Adrenal gland (tissue), 12 donors: ENCODE measurements around the gene WDR53. TPM values are rescaled to one million over a fixed set of nuclear protein-coding genes. Genes with fewer than 3 reads are reported as not detected.
"Not testable (repeated sequence)": the region's sequence is repeated elsewhere in the genome, so short reads cannot be mapped to it uniquely, and the experiment has no call there.

Experiments used
- DNase-seq, 7 donors: peaks; one replicate each; pipeline ENCODE4 v3.0.0-alpha.2; 2019 to 2020
- H3K27ac ChIP-seq, 5 donors: fragments of 200-600 bp; sonication (generic) in 4 of 5; 1 replicate in 3 of 5; 2 replicates in 2 of 5; pipeline versions ENCODE4 v1.5.1 to v1.8.0; 2016 to 2020; ENCODE audit warnings: mild to moderate bottlenecking in 1 of 5
- H3K27me3 ChIP-seq: fragments of 200-600 bp; 2 replicates; pipeline ENCODE4 v1.8.0; 2021
- H3K36me3 ChIP-seq, 2 donors: fragments of 200-600 bp; replicated peaks in 1 of 2; 1 replicate in 1 of 2; 2 replicates in 1 of 2; pipeline versions ENCODE4 v1.5.1 to v1.8.0; 2018 to 2022
- H3K4me1 ChIP-seq, 2 donors: fragments of 200-600 bp; replicated peaks in 1 of 2; 1 replicate in 1 of 2; 2 replicates in 1 of 2; pipeline versions ENCODE4 v1.5.1 to v1.8.0; 2018 to 2021
- H3K4me3 ChIP-seq, 4 donors: fragments of 200-600 bp; sonication (generic) in 3 of 4; one replicate each; pipeline ENCODE4 v1.5.1; 2016 to 2018
- H3K9me3 ChIP-seq, 3 donors: fragments of 200-600 bp; sonication (generic) in 1 of 3; replicated peaks in 1 of 3; 1 replicate in 2 of 3; 2 replicates in 1 of 3; pipeline versions ENCODE4 v1.5.1 to v1.8.0; 2016 to 2021
- POLR2A ChIP-seq, 2 donors: fragments of 450-650 bp; IDR thresholded peaks; one replicate each; pipeline ENCODE4 v1.6.1; 2017; ENCODE audit warnings: antibody characterized with exemption in 2 of 2, mild to moderate bottlenecking in 2 of 2, moderate library complexity in 1 of 2
- WGBS, 4 donors: extraction: QIAGEN DNeasy Blood & Tissue Kit in 2 of 4; methylation state at CpG; one replicate each; pipeline versions ENCODE4 v1.1.5 to v1.1.7; 2013 to 2017; 5-methylcytosine and 5-hydroxymethylcytosine counted together
- intact Hi-C, 2 donors: fragments of 100-400 bp; cut with DNase I; formaldehyde crosslinking; loops; one replicate each; pipeline versions ENCODE4 v1.14.1 to v1.15.0; 2022 to 2023
- polyA plus RNA-seq, 3 donors: library from polyadenylated mRNA; stranded (reverse); fragments of 200-250 nt in 2 of 3; fragments of 350-450 nt in 1 of 3; fragmentation: Illumina TruSeq in 1 of 3; extraction: RNeasy Lipid Tissue Mini Kit (QIAGEN cat#74804) in 1 of 3; gene quantifications; one replicate each; pipeline ENCODE4 v1.2.3, GENCODE V29; 2013 to 2014
- total RNA-seq, 9 donors: library from RNA; depleted of rRNA in 4 of 9; stranded (reverse); fragments of >200 nt in 4 of 9; fragments of 120-200 nt in 1 of 9; fragmentation: NEBNext Ultra II Directional in 1 of 9; extraction: Animal tissue kit (Norgen Biotek cat#: 25700) in 1 of 9; gene quantifications; one replicate each; pipeline versions ENCODE4 v1.1.0 to v1.2.4, GENCODE V29; 2013 to 2023
- TF ChIP-seq, protein P1 (sequence below), 6 experiments: fragments of 450-650 bp in 4 of 6; fragments of 200-600 bp in 2 of 6; sonication (generic) in 1 of 6; IDR thresholded peaks; 1 replicate in 5 of 6; 2 replicates in 1 of 6; pipeline versions ENCODE4 v1.5.1 to v1.8.0; 2016 to 2021; ENCODE audit warnings: antibody characterized with exemption in 6 of 6, mild to moderate bottlenecking in 2 of 6, moderate library complexity in 1 of 6
- donor health status: healthy with polysubstance abuse.
- donor health status: Bipolar disorder and iron deficiency.
- donor health status: DM: yes; HTN: yes; CAD: no.
- donor health status: DM: no; HTN: no; CAD: no.
- donor health status: DM: no; HTN: no; CAD: no.
- donor health status: DM: yes; HTN: yes; CAD: no.

The WDR53 gene
- total and polyA plus RNA-seq, 12 donors = 1.8 to 27.5 (median 11.1) TPM

DNA sequence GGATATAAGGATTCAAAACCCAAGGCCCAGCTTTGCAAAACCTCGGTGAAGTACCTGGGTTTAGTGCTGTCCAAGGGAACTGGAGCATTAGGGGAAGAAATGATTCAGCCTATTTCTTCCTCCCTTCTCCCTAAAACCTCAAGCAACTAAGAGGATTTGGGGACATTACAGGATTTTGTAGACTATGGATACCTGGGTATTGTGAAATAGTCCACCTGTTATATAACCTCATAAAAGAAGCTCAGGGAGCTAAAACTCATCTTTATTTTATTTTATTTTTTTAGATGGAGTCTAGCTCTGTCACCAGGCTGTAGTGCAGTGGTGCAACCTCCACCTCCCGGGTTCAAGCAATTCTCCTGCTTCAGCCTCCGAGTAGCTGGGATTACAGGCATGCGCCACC lies 44.5 kb downstream of the WDR53 start:
- no peak for DNase-seq
- 91 to 98% (median 94%) methylated on average over 3 to 4 of the region's 4 CpGs for WGBS, 4 donors
- no peaks in the 10 kb centered on the region for H3K27me3 ChIP-seq
- H3K27ac ChIP-seq = no peak overlapping the region
- TF ChIP-seq, protein P1, sequence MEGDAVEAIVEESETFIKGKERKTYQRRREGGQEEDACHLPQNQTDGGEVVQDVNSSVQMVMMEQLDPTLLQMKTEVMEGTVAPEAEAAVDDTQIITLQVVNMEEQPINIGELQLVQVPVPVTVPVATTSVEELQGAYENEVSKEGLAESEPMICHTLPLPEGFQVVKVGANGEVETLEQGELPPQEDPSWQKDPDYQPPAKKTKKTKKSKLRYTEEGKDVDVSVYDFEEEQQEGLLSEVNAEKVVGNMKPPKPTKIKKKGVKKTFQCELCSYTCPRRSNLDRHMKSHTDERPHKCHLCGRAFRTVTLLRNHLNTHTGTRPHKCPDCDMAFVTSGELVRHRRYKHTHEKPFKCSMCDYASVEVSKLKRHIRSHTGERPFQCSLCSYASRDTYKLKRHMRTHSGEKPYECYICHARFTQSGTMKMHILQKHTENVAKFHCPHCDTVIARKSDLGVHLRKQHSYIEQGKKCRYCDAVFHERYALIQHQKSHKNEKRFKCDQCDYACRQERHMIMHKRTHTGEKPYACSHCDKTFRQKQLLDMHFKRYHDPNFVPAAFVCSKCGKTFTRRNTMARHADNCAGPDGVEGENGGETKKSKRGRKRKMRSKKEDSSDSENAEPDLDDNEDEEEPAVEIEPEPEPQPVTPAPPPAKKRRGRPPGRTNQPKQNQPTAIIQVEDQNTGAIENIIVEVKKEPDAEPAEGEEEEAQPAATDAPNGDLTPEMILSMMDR (IDR thresholded peaks at IDR 0.05) = no peak
- TF ChIP-seq POLR2A (IDR thresholded peaks at IDR 0.05) = no peak
- H3K4me3 ChIP-seq = no peak overlapping the region
- H3K4me1 ChIP-seq = no peaks in the 10 kb centered on the region
- H3K36me3 ChIP-seq = no peaks in the 10 kb centered on the region
- H3K9me3 ChIP-seq = peaks cover 0 to 19% (median 0%) of the 10 kb centered on the region in 3 donors
- intact Hi-C loops = loop anchor here in 1 of 2 donors (10.0 kb wide), 1 partner anchor 259 kb away; no protein-coding TSS in a partner anchor

DNA sequence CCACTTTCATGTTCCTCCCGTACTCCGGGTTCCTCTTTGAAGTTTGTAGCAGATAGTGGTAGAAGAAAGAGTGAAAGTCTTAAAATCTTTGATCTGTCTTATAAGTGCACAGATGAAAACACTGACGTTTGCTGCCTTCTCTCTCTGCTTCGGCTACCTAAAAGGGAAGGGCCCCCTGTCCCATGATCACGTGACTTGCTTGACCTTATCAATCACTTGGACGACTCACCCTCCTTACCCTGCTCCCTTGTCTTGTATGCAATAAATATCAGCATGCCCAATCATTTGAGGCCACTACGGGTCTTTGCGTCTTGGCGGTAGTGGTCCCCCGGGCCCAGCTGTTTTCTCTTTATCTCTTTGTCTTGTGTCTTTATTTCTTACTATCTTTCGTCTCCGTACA lies 47.1 kb downstream of the WDR53 start:
- intact Hi-C loops = loop anchor here in 1 of 2 donors (10.0 kb wide), 1 partner anchor 256 kb away; no protein-coding TSS in a partner anchor
- H3K27me3 ChIP-seq, H3K36me3 ChIP-seq, H3K27ac ChIP-seq, DNase-seq, H3K4me3 ChIP-seq, H3K4me1 ChIP-seq: not testable (repeated sequence)
- peaks cover 0 to 21% (median 0%) of the 10 kb centered on the region in 3 donors for H3K9me3 ChIP-seq
- WGBS, 4 donors = 74 to 89% (median 76%) methylated on average over 12 of the region's 12 CpGs

DNA sequence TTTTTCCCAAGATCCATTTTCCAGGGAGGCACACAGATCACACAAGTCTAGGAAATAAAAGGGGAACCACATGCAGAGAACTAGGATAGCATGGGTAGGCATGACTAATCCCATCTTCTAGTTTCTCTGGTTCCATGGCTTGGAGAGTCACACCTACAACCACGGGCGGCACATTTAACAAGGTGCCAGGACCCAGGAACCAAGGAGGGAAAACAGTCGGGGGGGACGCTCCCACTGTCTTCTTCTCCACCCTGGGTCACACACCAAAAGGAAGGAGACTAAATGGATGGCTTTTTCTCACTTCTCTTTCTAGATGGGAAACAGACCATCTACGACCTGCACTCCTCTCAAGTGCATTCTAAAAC lies 48.7 kb downstream of the WDR53 start:
- TF ChIP-seq POLR2A (IDR thresholded peaks at IDR 0.05) = no peak
- TF ChIP-seq, protein P1 (IDR thresholded peaks at IDR 0.05) = no peak
- Histone ChIP-seq H3K9me3 (peaks cover 0 to 21% (median 0%) of the 10 kb centered on the region in 3 donors), H3K36me3 (no peaks in the 10 kb centered on the region), H3K27me3 (no peaks in the 10 kb centered on the region), H3K4me1 (no peaks in the 10 kb centered on the region), H3K27ac (no peak overlapping the region), H3K4me3 (no peak overlapping the region)
- no peak for DNase-seq
- intact Hi-C loops = loop anchor here in 1 of 2 donors (10.0 kb wide), 1 partner anchor 255 kb away; no protein-coding TSS in a partner anchor
- 72 to 75% (median 74%) methylated on average over 5 of the region's 5 CpGs for WGBS, 4 donors

DNA sequence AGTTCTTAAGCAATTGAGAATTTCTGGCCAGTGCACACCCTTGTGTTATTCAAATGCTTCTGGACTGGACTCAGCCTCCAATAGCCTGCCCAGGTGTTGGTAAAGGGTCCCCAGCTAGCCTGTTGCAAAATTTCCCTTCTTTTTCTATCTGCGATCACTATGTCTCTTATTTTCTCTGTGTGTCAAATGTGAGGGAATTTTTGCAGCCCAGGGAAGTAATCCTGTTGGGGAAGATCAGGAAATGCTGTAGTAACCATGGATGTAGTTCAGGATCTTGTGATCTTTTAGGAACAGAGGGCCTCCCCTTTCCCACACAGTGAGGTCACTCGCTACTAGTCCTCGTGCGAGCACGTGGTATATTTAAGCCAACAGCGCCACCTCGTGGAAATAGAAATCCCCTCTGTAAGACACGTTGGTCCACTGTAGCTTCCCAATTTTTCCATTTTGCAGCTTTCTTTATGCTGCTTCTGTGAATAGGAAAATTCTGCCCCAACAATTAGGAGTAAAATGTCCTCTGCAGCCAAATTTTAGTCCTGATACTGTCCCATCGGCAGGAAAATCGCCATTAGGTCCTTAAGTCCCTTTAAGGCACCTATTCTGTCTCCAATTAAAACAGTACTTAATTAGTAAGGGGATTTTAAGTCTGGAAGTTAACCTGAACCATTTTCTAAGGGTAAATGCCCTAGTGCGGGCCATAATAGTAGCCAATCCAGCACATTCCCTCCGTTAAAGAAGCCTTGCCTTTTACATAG lies 49.2 kb downstream of the WDR53 start:
- H3K4me3 ChIP-seq = no peak overlapping the region
- H3K9me3 ChIP-seq = peaks cover 0 to 21% (median 0%) of the 10 kb centered on the region in 3 donors
- no peaks in the 10 kb centered on the region for H3K36me3 ChIP-seq
- WGBS, 4 donors = 37 to 41% (median 39%) methylated on average over 12 of the region's 12 CpGs
- no peak overlapping the region for H3K27ac ChIP-seq
- H3K27me3 ChIP-seq = no peaks in the 10 kb centered on the region
- no peak for TF ChIP-seq POLR2A (IDR thresholded peaks at IDR 0.05)
- TF ChIP-seq, protein P1 (IDR thresholded peaks at IDR 0.05) = peak; percentile 10 to 60 (median 45)
- intact Hi-C loops = no loop called here
- H3K4me1 ChIP-seq = no peaks in the 10 kb centered on the region
- DNase-seq = peak; percentile 44 to 77 (median 55)
